Stimulated activated CD8-positive, alpha-beta memory T cell treated with anti-CD3 and anti-CD28 coated beads, Interleukin-15, amount 100 ng/mL, for 1 hour (primary cell): ENCODE data around the gene PCDHA9.

Experiments used
- DNase-seq: peaks from one replicate; pipeline ENCODE4 v3.0.0-alpha.2; 2020; ENCODE audit warnings: low read depth

PCDHA9 gene

GRCh38 chr5:140881889-140882590, 33.9 kb downstream of the PCDHA9 start, which contains the start of gene PCDHA13:
PCDHA13 (plus strand) TSS chr5:140882124; CDS start chr5:140882269, 145 bp downstream.
- DNase-seq: no peak

- no peak for DNase-seq
Measured at GRCh38 chr5:140882591-140882899, 34.4 kb downstream of the PCDHA9 start.

GRCh38 chr5:140883373-140883772, 35.2 kb downstream of the PCDHA9 start:
- DNase-seq: no peak

GRCh38 chr5:140883927-140884697, 35.9 kb downstream of the PCDHA9 start:
- DNase-seq: no peak
